Stimulated activated CD4-positive, alpha-beta T cell treated with anti-CD3 and anti-CD28 coated beads, Interleukin-4, amount 100 ng/mL, for 4 hours (primary cell): ENCODE data around the gene INPPL1.

Source experiments
- DNase-seq, 2 experiments: peaks; one replicate each; pipeline ENCODE4 v3.0.0-alpha.2; 2020

INPPL1 gene

GRCh38 chr11:72220696-72221363, 3.7 kb upstream of the INPPL1 start:
- DNase-seq: no peak

- no peak for DNase-seq
Measured at GRCh38 chr11:72221386-72222075, 3.0 kb upstream of the INPPL1 start.

- no peak for DNase-seq
Measured at GRCh38 chr11:72222106-72222891, 2.3 kb upstream of the INPPL1 start.

GRCh38 chr11:72222907-72223614, 1.5 kb upstream of the INPPL1 start:
- peak; percentile 89 to 92 for DNase-seq

GRCh38 chr11:72223615-72224563, 678 bp upstream of the INPPL1 start:
- DNase-seq: peak; percentile 29 to 57

- DNase-seq: no peak
Measured at GRCh38 chr11:72225411-72225951, 914 bp downstream of the INPPL1 start.

- no peak for DNase-seq
Measured at GRCh38 chr11:72226701-72227100, 2.1 kb downstream of the INPPL1 start.

GRCh38 chr11:72227316-72228228, 3.0 kb downstream of the INPPL1 start:
- DNase-seq: no peak

- DNase-seq: no peak
Measured at GRCh38 chr11:72228229-72228843, 3.8 kb downstream of the INPPL1 start.

- no peak for DNase-seq
Measured at GRCh38 chr11:72228844-72229231, 4.3 kb downstream of the INPPL1 start.

- DNase-seq: no peak
Measured at GRCh38 chr11:72229336-72229924, 4.9 kb downstream of the INPPL1 start.

- no peak for DNase-seq
Measured at GRCh38 chr11:72229925-72230763, 5.6 kb downstream of the INPPL1 start.

- no peak for DNase-seq
Measured at GRCh38 chr11:72230764-72231365, 6.3 kb downstream of the INPPL1 start.

- DNase-seq: no peak
Measured at GRCh38 chr11:72231396-72232259, 7.1 kb downstream of the INPPL1 start.

- DNase-seq: no peak
Measured at GRCh38 chr11:72232260-72233055, 7.9 kb downstream of the INPPL1 start.

- no peak for DNase-seq
Measured at GRCh38 chr11:72233056-72233772, 8.6 kb downstream of the INPPL1 start.
